IPS-18c (cell line): ENCODE results near the gene EFCC1.

Experiments
- H3K4me3 ChIP-seq: 2 replicates; pipeline ENCODE4 v1.7.0; 2013; ENCODE audit warnings: low read depth, mild to moderate bottlenecking, low read length, moderate library complexity; ENCODE audit not compliant: insufficient read depth
- H3K9me3 ChIP-seq: one replicate; pipeline ENCODE4 v1.6.1; 2013; ENCODE audit warnings: mild to moderate bottlenecking, low read length, moderate library complexity; ENCODE audit not compliant: control insufficient read depth, insufficient read depth

The EFCC1 gene

GRCh38 chr3:129022114-129023007 is 21.3 kb downstream of the EFCC1 start:
- no peak overlapping the region for H3K4me3 ChIP-seq
- peaks cover 2% of the 10 kb centered on the region for H3K9me3 ChIP-seq

GRCh38 chr3:129023008-129023358 is 21.9 kb downstream of the EFCC1 start:
- Histone ChIP-seq H3K4me3 (no peak overlapping the region), H3K9me3 (peaks cover 2% of the 10 kb centered on the region)

GRCh38 chr3:129023909-129024308 is 22.8 kb downstream of the EFCC1 start:
- Histone ChIP-seq H3K9me3 (peaks cover 4% of the 10 kb centered on the region), H3K4me3 (no peak overlapping the region)

- H3K4me3 ChIP-seq = no peak overlapping the region
- peaks cover 4% of the 10 kb centered on the region for H3K9me3 ChIP-seq
These were observed 24.0 kb downstream of the EFCC1 start for GRCh38 chr3:129025108-129025507.

GRCh38 chr3:129025691-129026435 is 24.8 kb downstream of the EFCC1 start:
- no peak overlapping the region for H3K4me3 ChIP-seq
- H3K9me3 ChIP-seq = peaks cover 4% of the 10 kb centered on the region

GRCh38 chr3:129026728-129027543 is 25.8 kb downstream of the EFCC1 start:
- H3K4me3 ChIP-seq = peak overlapping the region; percentile 40
- H3K9me3 ChIP-seq = peaks cover 4% of the 10 kb centered on the region

- Histone ChIP-seq H3K9me3 (peaks cover 4% of the 10 kb centered on the region), H3K4me3 (peak overlapping the region; percentile 40; the same call in 1 of the 2 replicates)
These were observed 26.4 kb downstream of the EFCC1 start for GRCh38 chr3:129027544-129027880.

- peaks cover 4% of the 10 kb centered on the region for H3K9me3 ChIP-seq
- no peak overlapping the region for H3K4me3 ChIP-seq
These were observed 27.8 kb downstream of the EFCC1 start for GRCh38 chr3:129028866-129029265.

- no peak overlapping the region for H3K4me3 ChIP-seq
- H3K9me3 ChIP-seq = peaks cover 2% of the 10 kb centered on the region
These were observed 29.5 kb downstream of the EFCC1 start for GRCh38 chr3:129030611-129031010.

GRCh38 chr3:129031476-129032215 is 30.5 kb downstream of the EFCC1 start:
- Histone ChIP-seq H3K4me3 (no peak overlapping the region), H3K9me3 (peaks cover 2% of the 10 kb centered on the region)

GRCh38 chr3:129032716-129033115 is 31.6 kb downstream of the EFCC1 start:
- Histone ChIP-seq H3K4me3 (no peak overlapping the region), H3K9me3 (peaks cover 2% of the 10 kb centered on the region)

- Histone ChIP-seq H3K9me3 (peaks cover 2% of the 10 kb centered on the region), H3K4me3 (no peak overlapping the region)
These were observed 32.0 kb downstream of the EFCC1 start for GRCh38 chr3:129033151-129033550.

- H3K4me3 ChIP-seq = no peak overlapping the region
- no peaks in the 10 kb centered on the region for H3K9me3 ChIP-seq
These were observed 32.7 kb downstream of the EFCC1 start for GRCh38 chr3:129033633-129034321.

- no peak overlapping the region for H3K4me3 ChIP-seq
These were observed 33.5 kb downstream of the EFCC1 start for GRCh38 chr3:129034642-129035041.

GRCh38 chr3:129035360-129036221 is 34.5 kb downstream of the EFCC1 start:
- Histone ChIP-seq H3K4me3 (no peak overlapping the region), H3K9me3 (no peaks in the 10 kb centered on the region)

More at GRCh38 chr3:129034642-129035041, 33.5 kb downstream of the EFCC1 start:
- H3K9me3 ChIP-seq = no peaks in the 10 kb centered on the region
